ENCODE data around the gene GDF9.

GDF9 gene, protein sequence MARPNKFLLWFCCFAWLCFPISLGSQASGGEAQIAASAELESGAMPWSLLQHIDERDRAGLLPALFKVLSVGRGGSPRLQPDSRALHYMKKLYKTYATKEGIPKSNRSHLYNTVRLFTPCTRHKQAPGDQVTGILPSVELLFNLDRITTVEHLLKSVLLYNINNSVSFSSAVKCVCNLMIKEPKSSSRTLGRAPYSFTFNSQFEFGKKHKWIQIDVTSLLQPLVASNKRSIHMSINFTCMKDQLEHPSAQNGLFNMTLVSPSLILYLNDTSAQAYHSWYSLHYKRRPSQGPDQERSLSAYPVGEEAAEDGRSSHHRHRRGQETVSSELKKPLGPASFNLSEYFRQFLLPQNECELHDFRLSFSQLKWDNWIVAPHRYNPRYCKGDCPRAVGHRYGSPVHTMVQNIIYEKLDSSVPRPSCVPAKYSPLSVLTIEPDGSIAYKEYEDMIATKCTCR

GRCh38 chr5:132866342-132867045 is at the start of gene GDF9, which contains the start of gene UQCRQ:
TSS of gene GDF9 (minus strand) at chr5:132866469. CDS start at chr5:132864533, 1,936 bp downstream.
TSS of gene UQCRQ (plus strand) at chr5:132866642. CDS start at chr5:132866882, 240 bp downstream.
- FAIRE-seq: peak; percentile 24

- FAIRE-seq: no peak
These were observed 49.4 kb upstream of the GDF9 start for GRCh38 chr5:132915681-132916080.

DNA sequence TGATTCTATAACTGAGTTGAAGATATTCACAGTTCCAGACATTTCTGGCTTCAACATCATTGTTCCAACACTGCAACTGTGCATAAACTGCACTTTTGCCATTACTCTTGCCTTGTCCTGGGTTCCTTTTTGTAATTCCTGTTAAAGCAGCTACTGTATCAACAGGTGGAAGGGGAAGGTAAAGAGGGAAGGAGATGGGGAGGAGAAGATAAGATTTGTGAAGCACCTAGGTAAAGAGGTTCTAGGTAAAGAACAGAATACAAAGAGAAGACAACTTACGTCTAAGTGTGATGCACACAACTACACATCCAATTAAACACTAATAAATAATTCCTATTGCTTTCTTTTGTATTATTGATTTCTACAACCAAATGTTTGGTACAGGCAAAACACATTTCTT is 43.4 kb upstream of the GDF9 start:
- FAIRE-seq: no peak

- no peak for FAIRE-seq
These were observed 40.9 kb upstream of the GDF9 start for GRCh38 chr5:132907161-132907560.

- FAIRE-seq: no peak
These were observed 39.7 kb upstream of the GDF9 start for GRCh38 chr5:132905938-132906337.

DNA sequence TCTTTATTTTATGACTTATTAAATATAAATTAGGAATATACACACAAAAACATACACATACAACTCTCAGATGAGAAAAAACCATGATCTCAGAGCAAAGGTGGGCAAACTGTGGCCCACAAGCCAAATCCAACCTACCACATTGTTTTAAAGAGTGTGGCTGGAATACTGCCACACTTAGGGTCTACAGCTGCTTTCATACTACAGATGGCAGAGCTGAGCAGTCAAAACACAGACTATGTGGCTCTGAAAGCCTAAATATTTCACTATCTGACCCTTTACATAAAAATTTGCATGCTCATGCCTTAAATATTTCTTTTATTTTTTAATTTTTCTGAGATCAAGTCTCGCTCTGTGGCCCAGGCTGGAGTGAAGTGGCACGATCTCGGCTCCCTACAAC is 35.5 kb upstream of the GDF9 start:
- FAIRE-seq: no peak

GRCh38 chr5:132901036-132901435 is 34.8 kb upstream of the GDF9 start:
- FAIRE-seq: no peak

DNA sequence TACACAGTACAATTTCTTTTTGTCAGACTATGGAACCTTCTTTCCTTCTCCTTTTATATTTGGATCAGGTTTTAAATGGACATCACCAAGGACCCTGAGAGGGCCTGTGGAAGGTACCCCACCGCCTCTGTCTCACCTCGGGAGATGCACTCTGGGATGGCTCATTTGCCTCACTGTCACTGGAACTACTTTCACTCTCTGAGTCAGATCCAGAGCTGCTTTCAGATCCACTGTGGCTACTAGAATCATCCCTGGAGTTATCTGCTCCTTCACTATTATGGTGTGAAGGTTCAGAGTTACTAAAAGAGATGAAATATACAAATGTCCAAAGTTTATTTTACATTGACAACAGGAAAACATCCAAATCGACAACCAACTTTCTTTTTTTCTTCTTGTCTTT is 31.8 kb upstream of the GDF9 start:
- FAIRE-seq: no peak

- no peak for FAIRE-seq
These were observed 30.4 kb upstream of the GDF9 start for GRCh38 chr5:132896685-132897084.

DNA sequence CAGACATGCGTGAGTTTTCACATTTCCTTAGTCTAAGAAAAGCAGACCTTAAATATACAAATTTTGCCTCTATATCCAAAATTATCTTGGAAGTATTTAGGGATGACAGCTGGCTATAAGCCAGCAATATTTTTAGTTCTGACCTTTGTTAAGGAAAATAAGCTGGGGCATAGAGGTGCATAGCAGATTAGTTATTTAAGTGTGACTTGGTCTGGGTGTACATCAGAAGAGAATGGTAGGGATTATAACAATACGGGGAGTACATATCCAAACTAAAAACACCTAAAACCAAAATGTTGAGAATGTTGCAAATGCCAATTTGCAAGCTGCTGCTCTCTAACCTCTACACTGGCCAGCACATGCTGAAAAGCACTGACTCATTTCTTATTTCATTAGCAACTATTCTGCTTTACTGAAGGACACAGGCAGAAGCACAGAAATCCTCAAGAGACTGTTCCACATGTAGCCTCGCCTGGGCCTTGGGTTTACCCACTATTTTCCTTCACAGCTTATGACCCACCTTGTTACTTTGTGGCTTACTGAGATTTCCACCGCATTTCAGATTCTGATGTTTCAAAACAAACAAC is 29.5 kb upstream of the GDF9 start:
- FAIRE-seq: no peak

GRCh38 chr5:132890817-132891216 is 24.5 kb upstream of the GDF9 start:
- no peak for FAIRE-seq

DNA sequence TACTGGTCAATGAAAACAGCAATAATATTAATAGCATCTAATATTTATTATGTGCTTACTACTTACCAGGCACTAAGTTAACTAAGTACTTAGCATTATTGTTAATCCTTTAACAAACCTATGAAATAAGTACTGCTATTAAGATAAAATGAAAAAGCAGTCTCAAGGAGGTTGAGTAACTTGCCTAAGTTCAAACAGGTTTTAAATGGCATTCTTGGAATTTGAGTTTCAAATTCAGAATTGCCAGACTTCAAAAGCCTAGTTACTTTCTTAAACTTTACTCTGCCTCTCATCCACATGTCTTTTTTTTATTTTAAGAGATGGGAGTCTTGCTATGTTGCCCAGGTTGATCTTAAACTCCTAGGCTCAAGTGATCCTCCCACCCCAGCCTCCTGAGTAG is 23.2 kb upstream of the GDF9 start:
- FAIRE-seq: no peak

GRCh38 chr5:132887283-132887682 is 21.0 kb upstream of the GDF9 start:
- FAIRE-seq: no peak

GRCh38 chr5:132886064-132886823 is 20.0 kb upstream of the GDF9 start:
- no peak for FAIRE-seq

DNA sequence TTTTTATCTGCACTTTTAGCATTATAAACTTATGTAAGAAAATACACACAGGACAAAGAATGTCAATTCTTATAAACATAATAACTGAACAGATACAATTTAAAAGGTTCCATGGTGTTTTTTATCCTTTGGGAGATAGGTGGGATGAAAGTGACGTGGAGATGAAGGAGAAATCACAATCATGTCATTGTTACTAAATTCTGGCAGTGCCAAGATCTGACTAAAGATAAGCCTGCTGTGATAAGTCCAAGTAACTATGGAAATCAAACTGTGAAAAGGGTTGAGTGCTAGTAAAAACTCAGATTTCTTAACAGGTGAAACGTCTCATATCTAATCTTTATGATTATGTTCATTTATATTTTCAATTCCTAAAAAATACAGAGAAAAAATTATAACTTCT is 18.3 kb upstream of the GDF9 start:
- no peak for FAIRE-seq

- FAIRE-seq: no peak
These were observed 17.1 kb upstream of the GDF9 start for GRCh38 chr5:132883261-132883834.

GRCh38 chr5:132877938-132878337 is 11.7 kb upstream of the GDF9 start:
- FAIRE-seq: no peak

GRCh38 chr5:132877466-132877865 is 11.2 kb upstream of the GDF9 start:
- no peak for FAIRE-seq

DNA sequence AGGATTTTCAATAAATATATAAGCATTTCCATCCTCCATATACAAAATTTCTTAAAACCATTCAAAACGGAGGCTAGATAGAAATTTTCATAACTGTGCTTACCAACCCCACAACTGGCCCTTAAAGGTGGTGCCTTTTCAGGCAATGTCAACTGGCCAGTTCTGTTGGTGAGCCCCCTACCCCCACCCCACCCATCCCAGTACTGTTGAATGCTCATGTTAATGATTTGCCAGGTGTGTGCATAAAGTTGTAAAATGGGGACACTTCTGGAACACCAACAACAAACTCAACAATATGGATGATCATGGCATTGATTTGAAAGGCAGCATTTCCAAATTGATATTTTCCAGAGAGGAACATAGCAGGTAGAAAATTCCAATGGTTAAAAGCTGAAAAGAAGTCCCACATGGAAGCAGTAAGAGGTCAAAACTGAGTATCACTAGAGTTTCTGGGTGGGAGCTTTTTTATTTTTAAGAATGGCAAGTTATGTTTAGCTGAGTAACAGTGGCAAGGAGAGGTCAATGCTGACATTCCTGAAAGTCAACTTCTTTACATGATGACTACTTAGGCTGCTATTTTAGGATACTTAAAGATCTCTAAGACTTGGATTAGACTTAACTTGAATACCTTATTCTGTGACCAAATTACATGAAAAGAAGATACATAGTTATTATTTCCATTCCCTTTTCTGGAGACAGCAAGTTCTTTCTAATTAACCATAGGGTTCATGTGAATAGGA is 9.9 kb upstream of the GDF9 start:
- no peak for FAIRE-seq

GRCh38 chr5:132873930-132874271 is 7.6 kb upstream of the GDF9 start:
- FAIRE-seq: no peak

GRCh38 chr5:132873119-132873929 is 7.1 kb upstream of the GDF9 start, which contains the start of gene LEAP2:
TSS of gene LEAP2 (plus strand) at chr5:132873668. CDS start at chr5:132873695, 27 bp downstream.
- no peak for FAIRE-seq

Measured in colon (tissue), 2 donors.